Activated T-helper 2 cell treated with anti-CD3 and anti-CD28 coated beads, Interferon-gamma antibody, Interleukin-2, Interleukin-4, amounts not matched to agents 10 μg/mL and 5 μg/mL and 100 μg/mL, durations not matched to agents 14 hours and 24 hours and 36 hours (primary cell): ENCODE measurements around the gene DEUP1. TPM values are rescaled to one million over a fixed set of nuclear protein-coding genes. Genes with fewer than 3 reads are reported as not detected.
"Not testable (repeated sequence)": the region's sequence is repeated elsewhere in the genome, so short reads cannot be mapped to it uniquely, and the experiment has no call there.

Experiments used
- DNase-seq: peaks from one replicate; pipeline ENCODE4 v3.0.0; 2021; ENCODE audit warnings: low spot score
- H3K27ac Mint-ChIP-seq: one replicate; pipeline ENCODE4 v1.8.0; 2021; ENCODE audit warnings: mixed read lengths
- H3K27me3 Mint-ChIP-seq: one replicate; pipeline ENCODE4 v1.8.0; 2021; ENCODE audit warnings: low read depth, mixed read lengths
- H3K36me3 Mint-ChIP-seq: one replicate; pipeline ENCODE4 v1.8.0; 2021; ENCODE audit warnings: low read depth, mixed read lengths
- H3K4me1 Mint-ChIP-seq: one replicate; pipeline ENCODE4 v1.8.0; 2021; ENCODE audit warnings: low read depth, mixed read lengths
- H3K4me3 Mint-ChIP-seq: one replicate; pipeline ENCODE4 v1.8.0; 2021; ENCODE audit warnings: low read depth, mild to moderate bottlenecking, moderate library complexity, mixed read lengths
- H3K9me3 Mint-ChIP-seq: one replicate; pipeline ENCODE4 v1.8.0; 2021; ENCODE audit warnings: mixed read lengths
- intact Hi-C: fragments of 100-400 bp; cut with micrococcal nuclease; formaldehyde crosslinking; loops from one replicate; pipeline ENCODE4 v1.15.1; 2023
- total RNA-seq: library from RNA; stranded (reverse); gene quantifications from 2 replicates; pipeline ENCODE4 v1.2.3, GENCODE V29; 2022

The DEUP1 gene
- total RNA-seq, 1 donor from 2014 or later: not detected

DNA sequence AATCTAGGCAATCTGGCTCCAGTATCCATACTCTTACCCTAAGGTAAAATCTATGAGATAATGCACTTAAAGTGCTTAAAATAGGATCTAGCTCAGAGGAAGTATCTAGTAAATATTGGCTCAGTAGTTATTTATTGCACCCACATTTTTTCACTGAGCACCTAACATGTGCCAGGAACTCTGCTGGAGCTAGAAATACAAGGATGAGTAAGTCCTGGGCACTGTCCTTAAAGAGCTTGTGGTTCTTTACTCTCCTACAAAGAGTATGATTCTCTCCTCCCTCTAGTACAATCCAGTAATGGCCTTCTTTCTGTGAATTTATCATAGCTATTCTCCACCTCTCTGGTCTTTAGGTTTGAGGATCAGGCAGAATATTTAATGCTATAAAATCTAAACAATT, 59.2 kb downstream of the DEUP1 start:
- no peaks in the 10 kb centered on the region for H3K9me3 Mint-ChIP-seq
- intact Hi-C loops: no loop called here
- H3K36me3 Mint-ChIP-seq: no peaks in the 10 kb centered on the region
- H3K4me1 Mint-ChIP-seq: no peaks in the 10 kb centered on the region
- H3K27me3 Mint-ChIP-seq: peaks cover 11% of the 10 kb centered on the region
- no peak overlapping the region for H3K4me3 Mint-ChIP-seq
- DNase-seq: no peak
- H3K27ac Mint-ChIP-seq: no peak overlapping the region

DNA sequence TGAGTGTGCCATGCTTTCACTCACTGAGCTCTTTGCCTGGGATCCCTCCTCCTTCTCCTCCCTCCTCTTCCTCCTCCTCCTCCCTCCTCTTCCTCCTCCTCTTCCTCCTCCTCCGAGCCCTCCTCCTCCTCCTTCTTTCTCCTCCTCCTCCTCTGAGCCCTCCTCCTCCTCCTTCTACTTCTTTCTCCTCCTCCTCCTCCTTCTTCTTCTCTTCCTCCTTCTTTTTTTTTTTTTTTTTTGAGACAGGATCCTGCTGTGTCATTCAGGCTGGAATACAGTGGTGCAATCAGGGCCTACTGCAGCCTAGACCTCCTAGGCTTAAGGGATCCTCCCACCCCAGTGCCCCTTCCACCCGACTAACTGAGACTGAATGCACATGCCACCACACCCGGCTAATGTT, 62.3 kb downstream of the DEUP1 start:
- Mint-ChIP-seq H3K4me3 (no peak overlapping the region), H3K36me3 (no peaks in the 10 kb centered on the region), H3K27me3 (peaks cover 13% of the 10 kb centered on the region), H3K27ac (no peak overlapping the region), H3K9me3 (no peaks in the 10 kb centered on the region), H3K4me1 (no peaks in the 10 kb centered on the region)
- DNase-seq: no peak
- intact Hi-C loops: no loop called here

DNA sequence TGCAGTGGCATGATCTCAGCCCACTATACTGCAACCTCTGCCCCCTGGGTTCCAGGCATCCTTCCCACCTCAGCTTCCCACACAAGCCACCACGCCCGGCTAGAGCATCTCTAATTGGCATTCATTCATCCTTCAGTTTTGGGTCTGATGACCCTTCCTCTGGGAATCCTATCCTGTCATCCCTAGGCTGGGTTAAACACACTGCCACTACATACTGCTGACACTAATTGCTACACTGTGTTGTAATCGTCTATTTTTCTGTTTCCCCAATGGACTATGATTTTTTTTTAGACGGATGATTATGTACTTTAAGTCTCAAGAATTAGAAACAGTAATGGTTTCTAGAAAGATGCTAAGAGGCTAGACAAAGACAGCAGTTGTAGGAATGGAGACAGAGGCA, 62.8 kb downstream of the DEUP1 start:
- DNase-seq: no peak
- no peak overlapping the region for H3K27ac Mint-ChIP-seq
- no peaks in the 10 kb centered on the region for H3K36me3 Mint-ChIP-seq
- peaks cover 13% of the 10 kb centered on the region for H3K27me3 Mint-ChIP-seq
- no peaks in the 10 kb centered on the region for H3K4me1 Mint-ChIP-seq
- intact Hi-C loops: no loop called here
- no peaks in the 10 kb centered on the region for H3K9me3 Mint-ChIP-seq
- no peak overlapping the region for H3K4me3 Mint-ChIP-seq

- DNase-seq: no peak
- intact Hi-C loops: no loop called here
- no peak overlapping the region for H3K4me3 Mint-ChIP-seq
- H3K36me3 Mint-ChIP-seq: no peaks in the 10 kb centered on the region
- H3K9me3 Mint-ChIP-seq: no peaks in the 10 kb centered on the region
- peaks cover 10% of the 10 kb centered on the region for H3K27me3 Mint-ChIP-seq
- no peaks in the 10 kb centered on the region for H3K4me1 Mint-ChIP-seq
- no peak overlapping the region for H3K27ac Mint-ChIP-seq
These were observed 63.9 kb downstream of the DEUP1 start for GRCh38 chr11:93394488-93394887.

DNA sequence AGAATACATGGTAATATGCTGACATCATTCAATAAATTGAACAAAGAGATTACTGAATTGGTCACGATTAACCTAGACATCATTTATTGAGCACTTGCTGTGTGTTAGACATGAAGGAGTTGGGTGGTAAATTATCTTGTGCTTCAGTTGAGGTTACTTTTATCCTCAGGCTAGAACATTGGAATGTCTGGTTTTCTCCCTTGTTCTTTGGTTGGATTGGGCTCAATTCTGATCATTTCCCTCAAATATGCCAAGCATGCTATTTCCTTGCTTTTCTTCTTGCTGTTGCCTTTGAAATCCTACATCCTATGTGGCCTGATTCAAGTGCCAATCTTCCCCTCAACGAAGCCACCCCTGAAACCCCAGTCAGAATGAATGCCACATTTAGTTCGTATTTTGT, 65.8 kb downstream of the DEUP1 start:
- no peaks in the 10 kb centered on the region for H3K4me1 Mint-ChIP-seq
- DNase-seq: no peak
- no peak overlapping the region for H3K4me3 Mint-ChIP-seq
- H3K36me3 Mint-ChIP-seq: no peaks in the 10 kb centered on the region
- H3K27ac Mint-ChIP-seq: no peak overlapping the region
- peaks cover 10% of the 10 kb centered on the region for H3K27me3 Mint-ChIP-seq
- intact Hi-C loops: no loop called here
- H3K9me3 Mint-ChIP-seq: no peaks in the 10 kb centered on the region

- H3K4me3 Mint-ChIP-seq: no peak overlapping the region
- H3K36me3 Mint-ChIP-seq: no peaks in the 10 kb centered on the region
- H3K4me1 Mint-ChIP-seq: no peaks in the 10 kb centered on the region
- intact Hi-C loops: loop anchor here (10.0 kb wide), 1 partner anchor 141 kb away; the partner anchor contains the start of gene SMCO4
- H3K27me3 Mint-ChIP-seq: no peaks in the 10 kb centered on the region
- H3K9me3 Mint-ChIP-seq: no peaks in the 10 kb centered on the region
- no peak overlapping the region for H3K27ac Mint-ChIP-seq
- DNase-seq: no peak
These were observed 73.4 kb downstream of the DEUP1 start for GRCh38 chr11:93403930-93404329.

DNA sequence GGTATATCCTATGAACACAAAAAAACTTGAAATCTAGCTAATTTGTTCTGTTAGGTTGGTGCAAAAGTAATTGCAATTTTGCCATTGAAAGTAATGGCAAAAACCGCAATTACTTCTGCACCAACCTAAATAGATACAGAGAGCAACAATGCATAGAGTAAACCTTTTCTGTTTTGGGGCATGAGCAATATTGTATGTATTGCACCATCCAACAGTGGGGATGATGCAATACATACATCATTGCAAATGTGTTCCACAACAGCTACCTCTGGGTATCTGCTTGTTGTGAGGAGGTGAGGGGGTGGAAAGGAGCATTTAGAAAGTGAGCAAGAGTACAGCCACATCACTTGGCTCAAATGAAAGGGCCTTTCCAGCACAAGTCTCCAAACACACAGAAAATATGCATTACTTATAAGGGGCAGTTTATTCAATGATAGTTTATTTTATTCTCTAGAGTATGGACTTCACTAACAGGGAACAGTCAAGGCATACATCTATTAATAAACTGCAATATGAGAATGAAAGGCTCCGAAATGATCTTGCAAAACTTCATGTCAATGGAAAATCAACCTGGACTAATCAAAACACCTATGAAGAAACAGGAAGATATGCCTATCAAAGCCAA, 77.3 kb downstream of the DEUP1 start:
- no peaks in the 10 kb centered on the region for H3K36me3 Mint-ChIP-seq
- H3K27me3 Mint-ChIP-seq: peaks cover 12% of the 10 kb centered on the region
- intact Hi-C loops: loop anchor here (10.0 kb wide), 1 partner anchor 137 kb away; the partner anchor contains the start of gene SMCO4

GRCh38 chr11:93410441-93410840, 79.9 kb downstream of the DEUP1 start:
- intact Hi-C loops: no loop called here
- Mint-ChIP-seq H3K9me3 (no peaks in the 10 kb centered on the region), H3K27me3 (peaks cover 12% of the 10 kb centered on the region), H3K4me1 (no peaks in the 10 kb centered on the region), H3K27ac (no peak overlapping the region), H3K36me3 (no peaks in the 10 kb centered on the region), H3K4me3 (no peak overlapping the region)
- no peak for DNase-seq

More for the DNA sequence above, 77.3 kb downstream of the DEUP1 start:
- no peak overlapping the region for H3K4me3 Mint-ChIP-seq
- H3K4me1 Mint-ChIP-seq: no peaks in the 10 kb centered on the region
- H3K27ac Mint-ChIP-seq: no peak overlapping the region
- H3K9me3 Mint-ChIP-seq: no peaks in the 10 kb centered on the region
- no peak for DNase-seq

DNA sequence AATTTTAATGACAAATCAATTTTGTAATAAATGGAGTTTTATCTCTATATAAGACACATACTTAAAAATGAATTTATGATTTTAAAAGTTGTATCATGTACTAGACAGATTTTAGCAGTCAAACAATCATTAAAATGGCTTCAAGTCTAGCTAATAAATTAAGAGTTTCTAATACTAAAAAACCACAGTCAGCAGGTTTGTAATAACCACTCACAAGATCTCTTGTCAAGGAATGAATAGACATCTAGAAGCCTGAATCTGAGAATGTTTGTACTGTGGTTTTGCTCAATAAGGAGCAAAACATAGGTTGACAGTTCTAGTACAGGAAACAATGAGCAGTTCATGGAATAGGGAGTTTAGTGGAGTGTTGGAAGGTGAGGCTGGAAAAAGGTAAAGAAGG, 81.2 kb downstream of the DEUP1 start:
- intact Hi-C loops: no loop called here
- Mint-ChIP-seq H3K27me3 (peaks cover 12% of the 10 kb centered on the region), H3K4me3 (no peak overlapping the region), H3K4me1 (no peaks in the 10 kb centered on the region), H3K36me3 (no peaks in the 10 kb centered on the region), H3K9me3 (no peaks in the 10 kb centered on the region), H3K27ac (no peak overlapping the region)
- no peak for DNase-seq

GRCh38 chr11:93432247-93432646, 101.7 kb downstream of the DEUP1 start:
- Mint-ChIP-seq H3K4me1 (no peaks in the 10 kb centered on the region), H3K27ac (no peak overlapping the region), H3K27me3 (no peaks in the 10 kb centered on the region), H3K4me3 (no peak overlapping the region), H3K36me3 (no peaks in the 10 kb centered on the region), H3K9me3 (no peaks in the 10 kb centered on the region)
- DNase-seq: no peak
- intact Hi-C loops: no loop called here

- H3K27me3 Mint-ChIP-seq, intact Hi-C loops, H3K36me3 Mint-ChIP-seq, H3K4me3 Mint-ChIP-seq, H3K27ac Mint-ChIP-seq, H3K9me3 Mint-ChIP-seq, H3K4me1 Mint-ChIP-seq, DNase-seq: not testable (repeated sequence)
These were observed 112.7 kb downstream of the DEUP1 start for GRCh38 chr11:93443232-93443631.

DNA sequence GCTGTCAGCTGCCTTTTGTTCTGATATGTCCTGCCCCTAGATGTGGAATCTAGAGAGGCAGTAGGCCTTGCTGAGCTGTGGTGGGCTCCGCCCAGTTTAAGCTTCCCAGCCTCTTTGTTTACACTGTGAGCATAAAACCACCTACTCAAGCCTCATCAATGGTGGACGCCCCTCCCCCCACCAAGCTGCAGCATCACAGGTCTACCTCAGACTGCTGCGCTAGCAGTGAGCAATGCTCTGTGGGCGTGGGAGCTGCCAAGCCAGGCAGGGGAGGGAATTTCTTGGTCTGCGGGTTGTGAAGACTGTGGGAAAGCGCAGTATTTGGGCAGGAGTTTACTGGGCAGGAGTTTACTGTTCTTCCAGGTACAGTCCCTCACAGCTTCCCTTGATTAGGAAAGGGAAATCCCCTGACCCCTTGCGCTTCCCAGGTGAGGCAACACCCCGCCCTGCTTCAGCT, 114.1 kb downstream of the DEUP1 start:
- H3K27me3 Mint-ChIP-seq: peaks cover 2% of the 10 kb centered on the region
- no peak overlapping the region for H3K4me3 Mint-ChIP-seq
- H3K4me1 Mint-ChIP-seq: peaks cover 2% of the 10 kb centered on the region
- no peak overlapping the region for H3K27ac Mint-ChIP-seq
- no peak for DNase-seq
- H3K9me3 Mint-ChIP-seq: no peaks in the 10 kb centered on the region
- intact Hi-C loops: no loop called here
- no peaks in the 10 kb centered on the region for H3K36me3 Mint-ChIP-seq

DNA sequence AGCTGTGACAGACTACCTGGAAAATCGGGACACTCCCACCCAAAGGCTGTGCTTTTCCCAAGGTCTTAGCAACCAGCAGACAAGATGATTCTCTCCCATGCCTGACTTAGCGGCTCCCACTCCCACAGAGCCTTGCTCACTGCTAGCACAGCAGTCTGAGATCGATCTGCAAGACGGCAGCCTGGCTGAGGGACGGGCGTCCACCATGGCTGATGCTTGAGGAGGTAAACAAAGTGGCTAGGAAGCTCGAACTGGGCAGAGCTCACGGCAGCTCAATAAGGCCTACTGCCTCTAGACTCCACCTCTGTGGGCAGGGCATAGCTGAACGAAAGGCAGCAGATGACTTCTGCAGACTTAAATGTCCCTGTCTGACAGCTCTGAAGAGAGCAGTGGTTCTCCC, 127.7 kb downstream of the DEUP1 start:
- Mint-ChIP-seq H3K27ac (no peak overlapping the region), H3K4me1 (no peaks in the 10 kb centered on the region), H3K9me3 (no peaks in the 10 kb centered on the region), H3K36me3 (no peaks in the 10 kb centered on the region), H3K4me3 (no peak overlapping the region), H3K27me3 (peaks cover 16% of the 10 kb centered on the region)
- DNase-seq: no peak
- intact Hi-C loops: no loop called here

DNA sequence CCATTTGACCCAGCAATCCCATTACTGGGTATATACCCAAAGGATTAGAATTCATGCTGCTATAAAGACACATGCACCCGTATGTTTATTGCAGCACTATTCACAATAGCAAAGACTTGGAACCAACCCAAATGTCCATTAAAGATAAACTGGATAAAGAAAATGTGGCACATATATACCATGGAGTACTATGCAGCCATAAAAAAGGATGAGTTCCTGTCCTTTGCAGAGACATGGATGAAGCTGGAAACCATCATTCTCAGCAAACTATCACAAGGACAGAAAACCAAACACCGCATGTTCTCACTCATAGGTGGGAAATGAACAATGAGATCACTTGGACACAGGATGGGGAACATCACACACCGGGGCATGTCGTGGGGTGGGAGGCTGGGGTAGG, 133.1 kb downstream of the DEUP1 start:
- intact Hi-C loops, H3K4me3 Mint-ChIP-seq, H3K27ac Mint-ChIP-seq, H3K9me3 Mint-ChIP-seq, H3K4me1 Mint-ChIP-seq, H3K36me3 Mint-ChIP-seq, DNase-seq: not testable (repeated sequence)
- H3K27me3 Mint-ChIP-seq: peaks cover 16% of the 10 kb centered on the region
